ENCODE results near the gene ATP12A.

ATP12A gene

GRCh38 chr13:24738366-24738847 is 58.2 kb downstream of the ATP12A start:
- 95% methylated on average over 5 of the region's 5 CpGs for WGBS
- Histone ChIP-seq H3K36me3 (ENCODE audit: insufficient read depth, low read length) (no peaks in the 10 kb centered on the region), H3K4me3 (ENCODE audit: low read length) (no peak overlapping the region), H3K4me1 (ENCODE audit: insufficient read depth, low read length) (peaks cover 3% of the 10 kb centered on the region; the same call in 1 of the 2 replicates), H3K27me3 (ENCODE audit: insufficient read depth, low read length) (peaks cover 9% of the 10 kb centered on the region), H3K9ac (ENCODE audit: low read depth, low read length) (no peak overlapping the region), H3K27ac (ENCODE audit: low read depth, low read length) (no peak overlapping the region), H3K9me3 (ENCODE audit: insufficient read depth, low read depth, low read length) (no peaks in the 10 kb centered on the region)

GRCh38 chr13:24740014-24740890 is 60.0 kb downstream of the ATP12A start:
- Histone ChIP-seq H3K9ac (ENCODE audit: low read depth, low read length) (no peak overlapping the region), H3K9me3 (ENCODE audit: insufficient read depth, low read depth, low read length) (no peaks in the 10 kb centered on the region), H3K4me3 (ENCODE audit: low read length) (no peak overlapping the region), H3K27ac (ENCODE audit: low read depth, low read length) (no peak overlapping the region), H3K27me3 (ENCODE audit: insufficient read depth, low read length) (peaks cover 28% of the 10 kb centered on the region), H3K4me1 (ENCODE audit: insufficient read depth, low read length) (peaks cover 3% of the 10 kb centered on the region; the same call in 1 of the 2 replicates), H3K36me3 (ENCODE audit: insufficient read depth, low read length) (no peaks in the 10 kb centered on the region)
- 94% methylated on average over 12 of the region's 12 CpGs for WGBS

- H3K9me3 ChIP-seq (ENCODE audit: insufficient read depth, low read depth, low read length): no peaks in the 10 kb centered on the region
- H3K4me3 ChIP-seq (ENCODE audit: low read length): no peak overlapping the region
- no peaks in the 10 kb centered on the region for H3K36me3 ChIP-seq (ENCODE audit: insufficient read depth, low read length)
- peaks cover 3% of the 10 kb centered on the region; the same call in 1 of the 2 replicates for H3K4me1 ChIP-seq (ENCODE audit: insufficient read depth, low read length)
- peaks cover 37% of the 10 kb centered on the region for H3K27me3 ChIP-seq (ENCODE audit: insufficient read depth, low read length)
- no peak overlapping the region for H3K9ac ChIP-seq (ENCODE audit: low read depth, low read length)
- WGBS: 86% methylated on average over 10 of the region's 11 CpGs
- H3K27ac ChIP-seq (ENCODE audit: low read depth, low read length): no peak overlapping the region
These were observed 60.9 kb downstream of the ATP12A start for GRCh38 chr13:24741016-24741662.

GRCh38 chr13:24741791-24742190 is 61.6 kb downstream of the ATP12A start:
- Histone ChIP-seq H3K36me3 (ENCODE audit: insufficient read depth, low read length) (no peaks in the 10 kb centered on the region), H3K4me3 (ENCODE audit: low read length) (no peak overlapping the region), H3K27me3 (ENCODE audit: insufficient read depth, low read length) (peaks cover 43% of the 10 kb centered on the region), H3K4me1 (ENCODE audit: insufficient read depth, low read length) (peaks cover 3% of the 10 kb centered on the region; the same call in 1 of the 2 replicates), H3K27ac (ENCODE audit: low read depth, low read length) (no peak overlapping the region), H3K9ac (ENCODE audit: low read depth, low read length) (no peak overlapping the region), H3K9me3 (ENCODE audit: insufficient read depth, low read depth, low read length) (no peaks in the 10 kb centered on the region)
- 89% methylated on average over 8 of the region's 8 CpGs for WGBS

- 37% methylated on average over 5 of the region's 6 CpGs for WGBS
- Histone ChIP-seq H3K4me3 (ENCODE audit: low read length) (no peak overlapping the region), H3K9ac (ENCODE audit: low read depth, low read length) (no peak overlapping the region), H3K27ac (ENCODE audit: low read depth, low read length) (no peak overlapping the region), H3K27me3 (ENCODE audit: insufficient read depth, low read length) (peaks cover 48% of the 10 kb centered on the region), H3K36me3 (ENCODE audit: insufficient read depth, low read length) (no peaks in the 10 kb centered on the region), H3K9me3 (ENCODE audit: insufficient read depth, low read depth, low read length) (no peaks in the 10 kb centered on the region), H3K4me1 (ENCODE audit: insufficient read depth, low read length) (peaks cover 6% of the 10 kb centered on the region; the same call in 1 of the 2 replicates)
These were observed 62.1 kb downstream of the ATP12A start for GRCh38 chr13:24742294-24742693.

- peaks cover 7% of the 10 kb centered on the region; the same call in 1 of the 2 replicates for H3K4me1 ChIP-seq (ENCODE audit: insufficient read depth, low read length)
- H3K36me3 ChIP-seq (ENCODE audit: insufficient read depth, low read length): no peaks in the 10 kb centered on the region
- peaks cover 55% of the 10 kb centered on the region for H3K27me3 ChIP-seq (ENCODE audit: insufficient read depth, low read length)
- H3K27ac ChIP-seq (ENCODE audit: low read depth, low read length): no peak overlapping the region
- H3K9me3 ChIP-seq (ENCODE audit: insufficient read depth, low read depth, low read length): no peaks in the 10 kb centered on the region
- 95% methylated on average over 4 of the region's 4 CpGs for WGBS
- H3K4me3 ChIP-seq (ENCODE audit: low read length): no peak overlapping the region
- H3K9ac ChIP-seq (ENCODE audit: low read depth, low read length): no peak overlapping the region
These were observed 62.8 kb downstream of the ATP12A start for GRCh38 chr13:24742977-24743376.

- Histone ChIP-seq H3K36me3 (ENCODE audit: insufficient read depth, low read length) (no peaks in the 10 kb centered on the region), H3K27ac (ENCODE audit: low read depth, low read length) (no peak overlapping the region), H3K9me3 (ENCODE audit: insufficient read depth, low read depth, low read length) (no peaks in the 10 kb centered on the region), H3K9ac (ENCODE audit: low read depth, low read length) (no peak overlapping the region), H3K4me3 (ENCODE audit: low read length) (no peak overlapping the region), H3K27me3 (ENCODE audit: insufficient read depth, low read length) (peaks cover 68% of the 10 kb centered on the region), H3K4me1 (ENCODE audit: insufficient read depth, low read length) (peaks cover 7% of the 10 kb centered on the region; the same call in 1 of the 2 replicates)
- WGBS: 90% methylated on average over 6 of the region's 6 CpGs
These were observed 64.0 kb downstream of the ATP12A start for GRCh38 chr13:24744247-24744646.

- H3K9ac ChIP-seq (ENCODE audit: low read depth, low read length): no peak overlapping the region
- peaks cover 80% of the 10 kb centered on the region for H3K27me3 ChIP-seq (ENCODE audit: insufficient read depth, low read length)
- H3K4me3 ChIP-seq (ENCODE audit: low read length): peak overlapping the region; percentile 46; the same call in 1 of the 2 replicates
- peaks cover 7% of the 10 kb centered on the region; the same call in 1 of the 2 replicates for H3K4me1 ChIP-seq (ENCODE audit: insufficient read depth, low read length)
- 73% methylated on average over 24 of the region's 24 CpGs for WGBS
- no peaks in the 10 kb centered on the region for H3K36me3 ChIP-seq (ENCODE audit: insufficient read depth, low read length)
- H3K27ac ChIP-seq (ENCODE audit: low read depth, low read length): no peak overlapping the region
- no peaks in the 10 kb centered on the region for H3K9me3 ChIP-seq (ENCODE audit: insufficient read depth, low read depth, low read length)
These were observed 65.3 kb downstream of the ATP12A start for GRCh38 chr13:24745516-24745860.

- H3K27ac ChIP-seq (ENCODE audit: low read depth, low read length): no peak overlapping the region
- H3K27me3 ChIP-seq (ENCODE audit: insufficient read depth, low read length): peaks cover 85% of the 10 kb centered on the region
- 7% methylated on average over 70 of the region's 70 CpGs for WGBS
- peaks cover 7% of the 10 kb centered on the region; the same call in 1 of the 2 replicates for H3K4me1 ChIP-seq (ENCODE audit: insufficient read depth, low read length)
- no peaks in the 10 kb centered on the region for H3K36me3 ChIP-seq (ENCODE audit: insufficient read depth, low read length)
- H3K4me3 ChIP-seq (ENCODE audit: low read length): peak overlapping the region; percentile 46
- peak overlapping the region; percentile 24; the same call in 1 of the 2 replicates for H3K9ac ChIP-seq (ENCODE audit: low read depth, low read length)
- no peaks in the 10 kb centered on the region for H3K9me3 ChIP-seq (ENCODE audit: insufficient read depth, low read depth, low read length)
These were observed 65.8 kb downstream of the ATP12A start for GRCh38 chr13:24745861-24746617.

- Histone ChIP-seq H3K4me1 (ENCODE audit: insufficient read depth, low read length) (peaks cover 7% of the 10 kb centered on the region; the same call in 1 of the 2 replicates), H3K27me3 (ENCODE audit: insufficient read depth, low read length) (peaks cover 85% of the 10 kb centered on the region)
These were observed 66.5 kb downstream of the ATP12A start for GRCh38 chr13:24746618-24747247.

More at GRCh38 chr13:24746618-24747247, 66.5 kb downstream of the ATP12A start:
- under 1% methylated on average over 56 of the region's 56 CpGs for WGBS
- Histone ChIP-seq H3K4me3 (ENCODE audit: low read length) (peak overlapping the region; percentile 46), H3K9me3 (ENCODE audit: insufficient read depth, low read depth, low read length) (no peaks in the 10 kb centered on the region), H3K9ac (ENCODE audit: low read depth, low read length) (peak overlapping the region; percentile 24; the same call in 1 of the 2 replicates), H3K36me3 (ENCODE audit: insufficient read depth, low read length) (no peaks in the 10 kb centered on the region), H3K27ac (ENCODE audit: low read depth, low read length) (no peak overlapping the region)

All from HUES64 (cell line).